H7 (cell line): Measurements from ENCODE around the gene TLL2. TPM values are rescaled to one million over a fixed set of nuclear protein-coding genes. Genes with fewer than 3 reads are reported as not detected.

ENCODE experiments used
- total RNA-seq: library from RNA; depleted of rRNA; stranded (reverse); fragments of >200 nt; shearing (Covaris generic); gene quantifications from 2 replicates; pipeline ENCODE4 v1.2.3, GENCODE V29; 2014; rRNA removed

The TLL2 gene
- total RNA-seq, 1 experiment from 2014 or later: 2.5 TPM

Other genes with a start within 250 kb of the TLL2 start
- gene BLNK, start 242.4 kb downstream of the TLL2 start, total RNA-seq: not detected in 2 replicates
- gene DNTT, start 209.5 kb downstream of the TLL2 start, total RNA-seq: 0.22 TPM in 1 of 2 replicates, not detected in the other
- gene OPALIN, start 154.9 kb downstream of the TLL2 start, total RNA-seq: not detected in 2 replicates
- gene TM9SF3, start 73.1 kb upstream of the TLL2 start, total RNA-seq: 33.6 and 42.2 TPM in 2 replicates
- 1.2 and 1.4 TPM in 2 replicates for gene PIK3AP1, start 206.6 kb upstream of the TLL2 start, total RNA-seq